Glutamatergic neuron (in vitro differentiated cells): ENCODE results near the gene UQCRH. TPM values are rescaled to one million over a fixed set of nuclear protein-coding genes. Genes with fewer than 3 reads are reported as not detected.
"Not testable (repeated sequence)": the region's sequence is repeated elsewhere in the genome, so short reads cannot be mapped to it uniquely, and the experiment has no call there.

Experiments used
- DNase-seq: peaks from one replicate; pipeline ENCODE4 v3.0.0; 2022
- H3K27ac Mint-ChIP-seq: one replicate; pipeline ENCODE4 v1.8.0; 2020; ENCODE audit warnings: mild to moderate bottlenecking, mixed read lengths, inconsistent platforms; ENCODE audit not compliant: unreplicated experiment
- H3K27me3 Mint-ChIP-seq: one replicate; pipeline ENCODE4 v1.8.0; 2020; ENCODE audit warnings: mild to moderate bottlenecking, moderate library complexity, mixed read lengths, inconsistent platforms; ENCODE audit not compliant: unreplicated experiment
- H3K36me3 Mint-ChIP-seq: one replicate; pipeline ENCODE4 v1.8.0; 2020; ENCODE audit warnings: mild to moderate bottlenecking, mixed read lengths, inconsistent platforms; ENCODE audit not compliant: unreplicated experiment
- H3K4me1 Mint-ChIP-seq: one replicate; pipeline ENCODE4 v1.8.0; 2020; ENCODE audit warnings: mild to moderate bottlenecking, low read depth, mixed read lengths, inconsistent platforms; ENCODE audit not compliant: unreplicated experiment
- H3K4me3 Mint-ChIP-seq: one replicate; pipeline ENCODE4 v1.8.0; 2020; ENCODE audit warnings: mild to moderate bottlenecking, mixed read lengths, inconsistent platforms; ENCODE audit not compliant: unreplicated experiment
- H3K9me3 Mint-ChIP-seq: one replicate; pipeline ENCODE4 v1.8.0; 2020; ENCODE audit warnings: mild to moderate bottlenecking, moderate library complexity, mixed read lengths, inconsistent platforms; ENCODE audit not compliant: unreplicated experiment
- CTCF ChIP-seq: fragments of 200-600 bp; sonication (generic); IDR thresholded peaks from one replicate; pipeline ENCODE4 v1.5.0; 2021; ENCODE audit not compliant: partially characterized antibody, unreplicated experiment
- total RNA-seq: library from RNA; stranded (reverse); fragmentation: NEBNext Ultra II Directional; extraction: Animal tissue kit (Norgen Biotek cat#: 25700); gene quantifications from one replicate; pipeline ENCODE4 v1.2.1, GENCODE V29; 2021; ENCODE audit not compliant: unreplicated experiment

UQCRH gene
- total RNA-seq, 1 donor from 2014 or later, result 271 TPM

DNA sequence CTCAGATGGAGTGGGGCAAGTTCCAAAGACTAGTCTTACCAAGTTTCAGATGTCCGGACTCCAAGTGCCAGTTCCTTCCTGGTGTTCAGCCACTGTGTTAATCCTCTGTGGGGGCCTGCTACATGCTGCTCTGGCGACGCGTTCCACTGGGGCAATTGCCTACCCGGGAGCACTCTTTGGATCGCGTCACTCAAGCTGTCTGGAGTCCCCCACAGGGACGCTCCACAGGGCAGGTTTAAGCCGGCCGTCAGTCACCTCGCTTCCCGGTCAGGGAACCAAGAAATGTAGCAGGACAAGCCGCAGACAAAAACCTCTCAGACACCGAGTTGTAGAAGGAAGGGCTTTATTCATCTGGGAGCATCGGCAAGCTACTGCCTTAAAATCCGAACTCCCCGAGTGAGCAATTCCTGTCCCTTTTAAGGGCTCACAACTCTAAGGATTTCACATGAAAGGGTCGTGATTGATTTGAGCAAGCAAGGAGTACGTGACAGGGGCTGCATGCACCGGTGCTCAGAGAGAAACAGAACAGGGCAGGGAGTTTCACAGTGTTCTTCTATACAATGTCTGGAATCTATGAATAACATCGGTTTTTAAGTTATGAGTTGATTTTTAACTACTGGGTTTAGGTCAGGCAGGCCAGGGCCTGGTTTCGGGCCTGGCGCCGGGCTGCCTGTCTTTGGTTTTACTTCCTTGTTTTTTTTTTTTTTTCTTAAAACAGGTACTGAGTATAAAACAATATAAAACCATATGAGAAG lies 28.5 kb downstream of the UQCRH start:
- not testable (repeated sequence) for H3K27me3 Mint-ChIP-seq, H3K36me3 Mint-ChIP-seq, H3K9me3 Mint-ChIP-seq, DNase-seq
- Mint-ChIP-seq H3K27ac (peak overlapping the region; percentile 82), H3K4me3 (peak overlapping the region; percentile 13), H3K4me1 (peaks cover 18% of the 10 kb centered on the region)

DNA sequence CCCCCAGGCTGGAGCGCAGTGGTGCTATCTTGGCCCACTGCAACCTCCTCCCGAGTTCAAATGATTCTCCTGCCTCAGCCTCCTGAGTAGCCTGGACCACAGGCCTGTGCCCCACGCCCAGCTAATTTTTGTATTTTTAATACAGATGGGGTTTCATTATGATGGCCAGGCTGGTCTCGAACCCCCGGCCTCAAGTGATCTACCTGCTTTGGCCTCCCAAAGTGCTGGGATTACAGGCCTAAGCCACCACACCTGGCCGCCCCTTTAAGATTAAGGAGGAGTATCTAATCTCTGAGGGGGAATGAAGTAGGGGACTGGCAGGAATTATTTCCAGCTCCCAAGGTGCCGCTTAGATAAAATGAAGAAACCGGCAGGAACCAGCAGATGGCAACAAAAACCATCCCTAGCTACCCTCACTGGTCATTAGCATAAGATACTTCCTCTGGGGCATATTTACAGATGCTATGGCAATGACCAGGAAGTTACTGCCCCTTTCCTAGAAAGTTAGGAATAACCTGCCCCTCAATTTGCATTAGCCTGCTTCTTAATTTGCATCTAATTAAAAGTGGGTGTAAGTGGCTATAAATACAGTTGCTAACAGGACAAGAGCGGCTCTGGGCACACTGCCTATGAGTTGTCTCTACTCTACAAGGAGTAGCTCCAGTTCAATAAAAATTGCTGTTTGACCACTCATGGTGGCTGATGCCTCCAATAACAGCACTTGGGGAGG lies 30.0 kb downstream of the UQCRH start:
- Mint-ChIP-seq H3K9me3 (no peaks in the 10 kb centered on the region), H3K4me3 (no peak overlapping the region), H3K27ac (no peak overlapping the region), H3K4me1 (peaks cover 18% of the 10 kb centered on the region), H3K27me3 (peaks cover 3% of the 10 kb centered on the region), H3K36me3 (no peaks in the 10 kb centered on the region)
- DNase-seq, result no peak
- TF ChIP-seq CTCF, result no peak

- Mint-ChIP-seq H3K27me3 (peaks cover 3% of the 10 kb centered on the region), H3K36me3 (no peaks in the 10 kb centered on the region), H3K4me1 (peaks cover 18% of the 10 kb centered on the region), H3K27ac (peak overlapping the region; percentile 28), H3K4me3 (no peak overlapping the region), H3K9me3 (no peaks in the 10 kb centered on the region)
- TF ChIP-seq CTCF, result no peak
- DNase-seq, result no peak
Measured at GRCh38 chr1:46334030-46334384, 30.5 kb downstream of the UQCRH start.

DNA sequence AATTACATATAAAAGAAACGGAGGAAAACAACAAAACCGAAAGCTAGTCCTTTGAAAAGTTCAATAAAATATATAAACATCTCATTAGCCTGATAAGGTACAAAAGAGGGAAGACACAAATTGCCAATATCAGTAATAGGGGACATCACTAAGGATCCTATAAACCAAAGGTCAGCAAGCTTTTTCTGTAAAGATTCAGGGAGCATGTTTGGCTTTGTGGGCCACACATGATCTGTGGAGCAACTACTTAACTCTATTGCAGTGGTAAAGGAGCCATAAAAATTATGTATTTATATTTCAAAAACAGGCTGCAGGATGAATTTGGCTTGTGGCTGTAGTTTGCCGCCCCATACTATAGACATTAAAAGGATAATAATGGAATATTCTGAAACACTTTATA lies 31.6 kb downstream of the UQCRH start:
- Mint-ChIP-seq H3K4me3 (no peak overlapping the region), H3K9me3 (no peaks in the 10 kb centered on the region), H3K36me3 (no peaks in the 10 kb centered on the region), H3K27ac (no peak overlapping the region), H3K27me3 (peaks cover 7% of the 10 kb centered on the region), H3K4me1 (peaks cover 18% of the 10 kb centered on the region)
- TF ChIP-seq CTCF, result no peak
- DNase-seq, result no peak

GRCh38 chr1:46337409-46337808 lies 33.9 kb downstream of the UQCRH start:
- DNase-seq, H3K36me3 Mint-ChIP-seq, H3K4me3 Mint-ChIP-seq, H3K9me3 Mint-ChIP-seq, H3K27ac Mint-ChIP-seq: not testable (repeated sequence)
- peaks cover 15% of the 10 kb centered on the region for H3K4me1 Mint-ChIP-seq
- H3K27me3 Mint-ChIP-seq, result peaks cover 10% of the 10 kb centered on the region
